ENCODE results near the gene WDR4. TPM values are rescaled to one million over a fixed set of nuclear protein-coding genes. Genes with fewer than 3 reads are reported as not detected.

The WDR4 gene
- total and polyA plus RNA-seq, 9 of the 15 experiments (the other 6 are each of a cell fraction or from before 2014, with no cell fraction given) = 5.4 to 95.4 (median 32.1) TPM

DNA sequence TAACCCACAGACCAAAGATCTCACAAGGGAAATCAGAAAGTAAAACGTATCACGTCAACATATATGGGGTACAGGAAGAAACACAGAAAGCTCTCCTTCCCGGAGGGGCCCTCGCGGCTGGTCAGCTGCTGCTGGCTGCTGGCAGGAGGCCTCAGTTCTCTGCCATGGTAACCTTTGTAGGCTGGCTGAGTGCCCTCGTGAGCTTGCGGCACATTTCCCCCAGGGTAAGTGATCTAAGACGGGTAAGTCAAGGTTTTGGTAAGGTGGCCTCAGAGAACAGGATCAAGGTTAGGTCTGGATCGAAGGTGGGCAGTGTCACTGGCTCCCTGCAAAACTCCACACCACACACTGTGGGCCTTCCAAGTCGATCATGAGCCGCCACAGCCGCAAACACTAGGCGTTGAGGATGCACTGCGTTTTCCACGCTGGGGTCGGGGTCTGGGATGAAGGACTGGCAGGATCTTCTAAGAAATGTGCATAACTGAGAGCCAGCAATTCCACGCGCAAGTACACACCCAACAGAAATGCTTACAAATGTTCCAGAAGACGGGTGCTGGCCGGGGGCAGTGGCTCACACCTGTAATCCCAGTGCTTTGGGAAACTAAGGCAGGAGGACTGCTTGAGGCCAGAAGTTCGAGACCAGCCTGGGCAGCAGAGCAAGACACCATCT, 33.9 kb downstream of the WDR4 start:
- WGBS (ENCODE audit: insufficient coverage, low coverage, missing lambda C conversion rate) = 94% methylated on average over 21 of the region's 21 CpGs

More for the DNA sequence above, 33.9 kb downstream of the WDR4 start:
- Histone ChIP-seq H3K4me3 (no peak overlapping the region), H3K9me3 (replicated peaks; ENCODE audit: control insufficient read depth, insufficient read depth, low read depth, low read length) (no peaks in the 10 kb centered on the region; the same call in 1 of the 2 replicates), H3K27ac (ENCODE audit: extremely low read depth, low read depth, low read length) (no peak overlapping the region), H4K20me1 (replicated peaks; ENCODE audit: control insufficient read depth, insufficient read depth, low read length) (peaks cover 25% of the 10 kb centered on the region; the same call in 1 of the 2 replicates), H3K9me1 (ENCODE audit: control insufficient read depth, insufficient read depth, low read length) (peaks cover 3% of the 10 kb centered on the region), H3K36me3 (ENCODE audit: control insufficient read depth, insufficient read depth, low read length) (peaks cover 97% of the 10 kb centered on the region), H3K4me1 (replicated peaks in 1 of 2; ENCODE audit: control insufficient read depth in 2 of 2, insufficient read depth in 2 of 2, low read length in 2 of 2) (peaks cover 0 to 15% of the 10 kb centered on the region in 2 experiments; a peak in 2 of 5 replicates), H3K27me3 (ENCODE audit: control insufficient read depth in 2 of 2, insufficient read depth in 2 of 2, low read length in 2 of 2) (no peaks in the 10 kb centered on the region), H3K79me2 (ENCODE audit: control insufficient read depth, insufficient read depth, low read length) (peaks cover 65% of the 10 kb centered on the region), H3K4me2 (ENCODE audit: insufficient read depth, low read length) (no peak overlapping the region), H3K9ac (ENCODE audit: insufficient read depth in 1 of 2, low read depth in 2 of 2, low read length in 2 of 2) (0 out of 4 replicates have a peak overlapping the region, but pooled peaks of 1 of the 2 experiments have one; percentile 3), H2AFZ (ENCODE audit: low read depth, low read length) (no peak overlapping the region)
- POLR2A ChIA-PET = interaction anchor here (1.1 kb wide), 1 partner anchor 10 kb away, joined by 3 read pairs; no protein-coding TSS in a partner anchor
- FAIRE-seq (no peak), ATAC-seq (no peak), DNase-seq (ENCODE audit: extremely low read depth in 1 of 4, low spot score in 3 of 4) (no peak)
- CTCF ChIA-PET (ENCODE audit: low intra/inter-chr PET ratio) = no interaction called here
- TF ChIP-seq, protein P1, sequence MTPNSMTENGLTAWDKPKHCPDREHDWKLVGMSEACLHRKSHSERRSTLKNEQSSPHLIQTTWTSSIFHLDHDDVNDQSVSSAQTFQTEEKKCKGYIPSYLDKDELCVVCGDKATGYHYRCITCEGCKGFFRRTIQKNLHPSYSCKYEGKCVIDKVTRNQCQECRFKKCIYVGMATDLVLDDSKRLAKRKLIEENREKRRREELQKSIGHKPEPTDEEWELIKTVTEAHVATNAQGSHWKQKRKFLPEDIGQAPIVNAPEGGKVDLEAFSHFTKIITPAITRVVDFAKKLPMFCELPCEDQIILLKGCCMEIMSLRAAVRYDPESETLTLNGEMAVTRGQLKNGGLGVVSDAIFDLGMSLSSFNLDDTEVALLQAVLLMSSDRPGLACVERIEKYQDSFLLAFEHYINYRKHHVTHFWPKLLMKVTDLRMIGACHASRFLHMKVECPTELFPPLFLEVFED (CRISPR knock-in tag; conservative IDR thresholded peaks at IDR 0.05) = no peak
- 0 out of 2 replicates have a peak, but pooled peaks have one; percentile 18 for TF ChIP-seq POLR2G (IDR thresholded peaks at IDR 0.05; ENCODE audit: low read depth, low read length)
- TF ChIP-seq HNRNPUL1 (IDR thresholded peaks at IDR 0.05; ENCODE audit: low read length) = no peak
- TF ChIP-seq, protein P2, sequence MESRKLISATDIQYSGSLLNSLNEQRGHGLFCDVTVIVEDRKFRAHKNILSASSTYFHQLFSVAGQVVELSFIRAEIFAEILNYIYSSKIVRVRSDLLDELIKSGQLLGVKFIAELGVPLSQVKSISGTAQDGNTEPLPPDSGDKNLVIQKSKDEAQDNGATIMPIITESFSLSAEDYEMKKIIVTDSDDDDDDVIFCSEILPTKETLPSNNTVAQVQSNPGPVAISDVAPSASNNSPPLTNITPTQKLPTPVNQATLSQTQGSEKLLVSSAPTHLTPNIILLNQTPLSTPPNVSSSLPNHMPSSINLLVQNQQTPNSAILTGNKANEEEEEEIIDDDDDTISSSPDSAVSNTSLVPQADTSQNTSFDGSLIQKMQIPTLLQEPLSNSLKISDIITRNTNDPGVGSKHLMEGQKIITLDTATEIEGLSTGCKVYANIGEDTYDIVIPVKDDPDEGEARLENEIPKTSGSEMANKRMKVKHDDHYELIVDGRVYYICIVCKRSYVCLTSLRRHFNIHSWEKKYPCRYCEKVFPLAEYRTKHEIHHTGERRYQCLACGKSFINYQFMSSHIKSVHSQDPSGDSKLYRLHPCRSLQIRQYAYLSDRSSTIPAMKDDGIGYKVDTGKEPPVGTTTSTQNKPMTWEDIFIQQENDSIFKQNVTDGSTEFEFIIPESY (CRISPR knock-in tag; IDR thresholded peaks at IDR 0.05) = peak; percentile 34; the same call in 1 of the 2 replicates
- no peak for TF ChIP-seq CREM (IDR thresholded peaks at IDR 0.05; ENCODE audit: low read depth)
- TF ChIP-seq KDM4B (IDR thresholded peaks at IDR 0.05; ENCODE audit: borderline replicate concordance in 2 of 2, low read depth in 1 of 2) = no peak
- TF ChIP-seq ZNF121 (CRISPR knock-in tag; conservative IDR thresholded peaks at IDR 0.05) = 0 out of 2 replicates have a peak, but pooled peaks have one; percentile 5
- TF ChIP-seq SMAD1 (IDR thresholded peaks at IDR 0.05; ENCODE audit: low read depth, low read length, partially characterized antibody) = no peak
- no peak for TF ChIP-seq MEF2A (IDR thresholded peaks at IDR 0.05; ENCODE audit: control insufficient read depth, low read depth, low read length)
- TF ChIP-seq HNRNPL (IDR thresholded peaks at IDR 0.05; ENCODE audit: low read depth, low read length) = no peak
- no peak for TF ChIP-seq ZNF778 (CRISPR knock-in tag; IDR thresholded peaks at IDR 0.05)
- no peak for TF ChIP-seq GATA2 (CRISPR knock-in tag; IDR thresholded peaks at IDR 0.05)
- intact Hi-C loops (cut with micrococcal nuclease) = no loop called here
- BruUV-seq (replicated peaks) = no TSS peak
- in situ Hi-C loops (cut with MboI) = no loop called here
